Measurements from ENCODE around the gene GOLIM4. TPM values are rescaled to one million over a fixed set of nuclear protein-coding genes. Genes with fewer than 3 reads are reported as not detected.
"Not testable (repeated sequence)": the region's sequence is repeated elsewhere in the genome, so short reads cannot be mapped to it uniquely, and the experiment has no call there.

The GOLIM4 gene
- total RNA-seq, result 10 to 100 TPM; 21.0 to 32.6 TPM

- Histone ChIP-seq H3K4me3 (peak within 1 kb of the TSS; percentile 38 to 69), H3K27me3 (no peaks in the 10 kb centered on the region), H3K9me3 (no peaks in the 10 kb centered on the region), H3K4me1 (peaks cover 41% of the 10 kb centered on the region), H3K27ac (peak within 1 kb of the TSS; percentile 75 to 97 (median 94)), H3K36me3 (replicated peaks in 1 of 2; ENCODE audit: insufficient read depth in 1 of 2, low read depth in 2 of 2) (no peaks in the 10 kb centered on the region)
- ATAC-seq (peak; percentile 94), DNase-seq (peak; percentile 95 to 97 (median 96))
- peak; percentile 77 to 86 (median 85) for TF ChIP-seq POLR2A (IDR thresholded peaks at IDR 0.05)
- peak in 2 of 7 experiments; percentile 10 to 16 for TF ChIP-seq CTCF (IDR thresholded peaks at IDR 0.05)
- WGBS, 2 donors, result 0% methylated on average over 21 to 51 of the region's 52 CpGs
- intact Hi-C loops (cut with DNase I), result no loop called here
These were observed at the start of gene GOLIM4 for GRCh38 chr3:168095611-168096209. GOLIM4 (minus strand) TSS chr3:168095924; CDS start chr3:168095285, 639 bp downstream.

- Histone ChIP-seq H3K27ac (no peak overlapping the region), H3K27me3 (no peaks in the 10 kb centered on the region), H3K9me3 (no peaks in the 10 kb centered on the region), H3K4me3 (no peak overlapping the region), H3K4me1 (no peaks in the 10 kb centered on the region), H3K36me3 (replicated peaks in 1 of 2; ENCODE audit: insufficient read depth in 1 of 2, low read depth in 2 of 2) (no peaks in the 10 kb centered on the region)
- DNase-seq (no peak), ATAC-seq (no peak)
- intact Hi-C loops (cut with DNase I), result no loop called here
- TF ChIP-seq CTCF (IDR thresholded peaks at IDR 0.05) (no peak), POLR2A (IDR thresholded peaks at IDR 0.05) (no peak)
- WGBS, 2 donors, result 71 to 72% methylated on average over 6 of the region's 6 CpGs
These were observed 45.8 kb upstream of the GOLIM4 start for GRCh38 chr3:168141405-168141998.

- no peak overlapping the region for H3K4me3 ChIP-seq
- H3K27ac ChIP-seq, result no peak overlapping the region
- H3K4me1 ChIP-seq, result no peaks in the 10 kb centered on the region
- ATAC-seq (no peak), DNase-seq (no peak)
- H3K9me3 ChIP-seq, result no peaks in the 10 kb centered on the region
- H3K27me3 ChIP-seq, result no peaks in the 10 kb centered on the region
- H3K36me3 ChIP-seq (replicated peaks in 1 of 2; ENCODE audit: insufficient read depth in 1 of 2, low read depth in 2 of 2), result no peaks in the 10 kb centered on the region
- intact Hi-C loops (cut with DNase I), result no loop called here
- TF ChIP-seq CTCF (IDR thresholded peaks at IDR 0.05), result no peak
- no peak for TF ChIP-seq POLR2A (IDR thresholded peaks at IDR 0.05)
- WGBS, 2 donors, result 51% methylated on average over 3 of the region's 3 CpGs
These were observed 44.2 kb upstream of the GOLIM4 start for GRCh38 chr3:168139947-168140346.

GRCh38 chr3:168138421-168138820 lies 42.7 kb upstream of the GOLIM4 start:
- 74 to 76% methylated on average over 5 of the region's 5 CpGs for WGBS, 2 donors
- Histone ChIP-seq H3K27me3 (no peaks in the 10 kb centered on the region), H3K4me1 (no peaks in the 10 kb centered on the region), H3K4me3 (no peak overlapping the region), H3K27ac (no peak overlapping the region), H3K36me3 (replicated peaks in 1 of 2; ENCODE audit: insufficient read depth in 1 of 2, low read depth in 2 of 2) (no peaks in the 10 kb centered on the region), H3K9me3 (no peaks in the 10 kb centered on the region)
- ATAC-seq, result no peak
- TF ChIP-seq CTCF (IDR thresholded peaks at IDR 0.05), result no peak
- intact Hi-C loops (cut with DNase I), result no loop called here
- DNase-seq, result no peak

GRCh38 chr3:168134931-168135330 lies 39.2 kb upstream of the GOLIM4 start:
- ATAC-seq (no peak), DNase-seq (no peak)
- no peaks in the 10 kb centered on the region for H3K4me1 ChIP-seq
- no peak for TF ChIP-seq CTCF (IDR thresholded peaks at IDR 0.05)
- no peak for TF ChIP-seq POLR2A (IDR thresholded peaks at IDR 0.05)
- H3K27ac ChIP-seq, result no peak overlapping the region
- no peaks in the 10 kb centered on the region for H3K9me3 ChIP-seq
- H3K36me3 ChIP-seq (replicated peaks in 1 of 2; ENCODE audit: insufficient read depth in 1 of 2, low read depth in 2 of 2), result no peaks in the 10 kb centered on the region
- H3K4me3 ChIP-seq, result no peak overlapping the region
- intact Hi-C loops (cut with DNase I), result no loop called here
- 54 to 59% methylated on average over 5 of the region's 5 CpGs for WGBS, 2 donors
- H3K27me3 ChIP-seq, result no peaks in the 10 kb centered on the region

- DNase-seq; H3K9me3 ChIP-seq; H3K27me3 ChIP-seq; H3K36me3 ChIP-seq (replicated peaks in 1 of 2; ENCODE audit: insufficient read depth in 1 of 2, low read depth in 2 of 2); ATAC-seq; H3K27ac ChIP-seq; H3K4me3 ChIP-seq; intact Hi-C loops (cut with DNase I); H3K4me1 ChIP-seq: not testable (repeated sequence)
- WGBS, 2 donors, result 80 to 91% methylated on average over 3 of the region's 3 CpGs
These were observed 34.5 kb upstream of the GOLIM4 start for GRCh38 chr3:168130250-168130649.

- H3K9me3 ChIP-seq; H3K4me3 ChIP-seq; ATAC-seq; H3K36me3 ChIP-seq (replicated peaks in 1 of 2; ENCODE audit: insufficient read depth in 1 of 2, low read depth in 2 of 2); H3K27ac ChIP-seq; DNase-seq; H3K27me3 ChIP-seq; intact Hi-C loops (cut with DNase I); H3K4me1 ChIP-seq: not testable (repeated sequence)
- 84 to 89% methylated on average over 4 to 8 of the region's 8 CpGs for WGBS, 2 donors
These were observed 32.7 kb upstream of the GOLIM4 start for GRCh38 chr3:168128463-168128862.

All from body of pancreas (tissue), 4 donors.